ENCODE measurements around the gene RAE1.

Gene RAE1

GRCh38 chr20:57404419-57405072 lies 53.5 kb downstream of the RAE1 start:
- no peak for DNase-seq (ENCODE audit: low spot score)
- TF ChIP-seq CTCF (IDR thresholded peaks at IDR 0.05; ENCODE audit: extremely low read depth, missing control alignments): no peak

- DNase-seq (ENCODE audit: low spot score): no peak
- no peak for TF ChIP-seq CTCF (IDR thresholded peaks at IDR 0.05; ENCODE audit: extremely low read depth, missing control alignments)
Observed at GRCh38 chr20:57405236-57406016, 54.4 kb downstream of the RAE1 start.

GRCh38 chr20:57407541-57407956 lies 56.5 kb downstream of the RAE1 start:
- TF ChIP-seq CTCF (IDR thresholded peaks at IDR 0.05; ENCODE audit: extremely low read depth, missing control alignments): no peak
- no peak for DNase-seq (ENCODE audit: low spot score)

GRCh38 chr20:57408131-57408530 lies 57.1 kb downstream of the RAE1 start:
- DNase-seq (ENCODE audit: low spot score): no peak
- no peak for TF ChIP-seq CTCF (IDR thresholded peaks at IDR 0.05; ENCODE audit: extremely low read depth, missing control alignments)

- no peak for TF ChIP-seq CTCF (IDR thresholded peaks at IDR 0.05; ENCODE audit: extremely low read depth, missing control alignments)
- DNase-seq (ENCODE audit: low spot score): no peak
Observed at GRCh38 chr20:57408536-57409233, 57.6 kb downstream of the RAE1 start.

GRCh38 chr20:57409316-57409671 lies 58.2 kb downstream of the RAE1 start:
- no peak for DNase-seq (ENCODE audit: low spot score)
- TF ChIP-seq CTCF (IDR thresholded peaks at IDR 0.05; ENCODE audit: extremely low read depth, missing control alignments): no peak

Data from GM20000 (cell line).